SKM-1 (cell line): Measurements from ENCODE around the gene ACKR1.

Experiments
- DNase-seq: peaks from one replicate; lab custom pipeline; 2025; ENCODE audit not compliant: unreplicated experiment; lab: John Stamatoyannopoulos, UW

Gene ACKR1

GRCh38 chr1:159204161-159205141 is at the start of gene ACKR1:
Gene ACKR1 (plus strand): TSS chr1:159204875. CDS start chr1:159204960, 85 bp downstream.
- DNase-seq = no peak

GRCh38 chr1:159161001-159161718 is 43.5 kb upstream of the ACKR1 start:
- peak; percentile 81 for DNase-seq

GRCh38 chr1:159161719-159162026 is 43.0 kb upstream of the ACKR1 start:
- DNase-seq = no peak

GRCh38 chr1:159162516-159163265 is 42.0 kb upstream of the ACKR1 start:
- peak; percentile 84 for DNase-seq

- DNase-seq = no peak
These were observed 41.0 kb upstream of the ACKR1 start for GRCh38 chr1:159163614-159164228.

- DNase-seq = no peak
These were observed 36.6 kb upstream of the ACKR1 start for GRCh38 chr1:159168043-159168442.

GRCh38 chr1:159170639-159171038 is 34.0 kb upstream of the ACKR1 start:
- DNase-seq = no peak

- no peak for DNase-seq
These were observed 33.4 kb upstream of the ACKR1 start, which contains the start of gene CADM3 for GRCh38 chr1:159171254-159171687. Gene CADM3 (plus strand): TSS chr1:159171615. CDS start chr1:159171766, 151 bp downstream.

GRCh38 chr1:159171688-159172501 is 32.8 kb upstream of the ACKR1 start:
- DNase-seq = no peak

GRCh38 chr1:159172614-159173291 is 31.9 kb upstream of the ACKR1 start:
- DNase-seq = no peak

GRCh38 chr1:159173320-159173719 is 31.4 kb upstream of the ACKR1 start:
- DNase-seq = no peak

GRCh38 chr1:159175571-159175970 is 29.1 kb upstream of the ACKR1 start:
- no peak for DNase-seq

- DNase-seq = peak; percentile 24
These were observed 27.3 kb upstream of the ACKR1 start for GRCh38 chr1:159177272-159177907.

- DNase-seq = no peak
These were observed 24.8 kb upstream of the ACKR1 start for GRCh38 chr1:159179906-159180305.

GRCh38 chr1:159180516-159180915 is 24.2 kb upstream of the ACKR1 start:
- DNase-seq = no peak

GRCh38 chr1:159181328-159182024 is 23.2 kb upstream of the ACKR1 start:
- no peak for DNase-seq

GRCh38 chr1:159184201-159184600 is 20.5 kb upstream of the ACKR1 start:
- DNase-seq = no peak

- DNase-seq = no peak
These were observed 19.6 kb upstream of the ACKR1 start for GRCh38 chr1:159185121-159185520.
